ENCODE measurements around the gene NKIRAS2.

Gene NKIRAS2

GRCh38 chr17:42026857-42027589, 7.1 kb downstream of the NKIRAS2 start:
- TF ChIP-seq CREB1 (IDR thresholded peaks at IDR 0.05; ENCODE audit: low read depth) = no peak
- no peak for TF ChIP-seq ZBTB7A (IDR thresholded peaks at IDR 0.05; ENCODE audit: low read depth)
- TF ChIP-seq RAD21 (IDR thresholded peaks at IDR 0.05; ENCODE audit: low read depth) = no peak
- no peak for TF ChIP-seq REST (IDR thresholded peaks at IDR 0.05; ENCODE audit: low read depth)
- TF ChIP-seq TEAD4 (IDR thresholded peaks at IDR 0.05) = no peak
- TF ChIP-seq FOXM1 (IDR thresholded peaks at IDR 0.05; ENCODE audit: borderline replicate concordance, low read depth) = no peak
- no peak for TF ChIP-seq EGR1 (IDR thresholded peaks at IDR 0.05)
- TF ChIP-seq, protein P1, sequence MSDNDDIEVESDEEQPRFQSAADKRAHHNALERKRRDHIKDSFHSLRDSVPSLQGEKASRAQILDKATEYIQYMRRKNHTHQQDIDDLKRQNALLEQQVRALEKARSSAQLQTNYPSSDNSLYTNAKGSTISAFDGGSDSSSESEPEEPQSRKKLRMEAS (IDR thresholded peaks at IDR 0.05) = no peak

DNA sequence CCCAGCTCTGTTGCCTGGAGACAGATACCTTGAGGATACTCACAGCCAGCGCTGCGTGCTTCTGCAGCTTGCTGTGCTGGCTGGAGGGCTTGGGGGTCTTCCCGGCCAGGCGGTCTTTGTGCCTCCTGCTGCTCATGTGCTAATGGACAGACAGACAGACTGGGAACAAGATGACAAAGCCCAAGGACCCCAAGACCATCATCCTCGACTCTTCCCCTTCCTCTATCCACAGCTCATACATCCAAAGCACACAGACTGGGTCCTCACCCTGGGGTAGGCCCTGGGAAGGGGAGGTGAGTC, 7.7 kb downstream of the NKIRAS2 start:
- TF ChIP-seq FOXM1 (IDR thresholded peaks at IDR 0.05; ENCODE audit: borderline replicate concordance, low read depth) (no peak), TEAD4 (IDR thresholded peaks at IDR 0.05) (no peak), NFIC (IDR thresholded peaks at IDR 0.05) (no peak), CREB1 (IDR thresholded peaks at IDR 0.05; ENCODE audit: low read depth) (no peak), TCF12 (IDR thresholded peaks at IDR 0.05; ENCODE audit: low read depth) (no peak), EGR1 (IDR thresholded peaks at IDR 0.05) (no peak), REST (IDR thresholded peaks at IDR 0.05; ENCODE audit: low read depth) (no peak), RAD21 (IDR thresholded peaks at IDR 0.05; ENCODE audit: low read depth) (no peak), EP300 (IDR thresholded peaks at IDR 0.05; ENCODE audit: borderline replicate concordance) (no peak)
- TF ChIP-seq, protein P2, sequence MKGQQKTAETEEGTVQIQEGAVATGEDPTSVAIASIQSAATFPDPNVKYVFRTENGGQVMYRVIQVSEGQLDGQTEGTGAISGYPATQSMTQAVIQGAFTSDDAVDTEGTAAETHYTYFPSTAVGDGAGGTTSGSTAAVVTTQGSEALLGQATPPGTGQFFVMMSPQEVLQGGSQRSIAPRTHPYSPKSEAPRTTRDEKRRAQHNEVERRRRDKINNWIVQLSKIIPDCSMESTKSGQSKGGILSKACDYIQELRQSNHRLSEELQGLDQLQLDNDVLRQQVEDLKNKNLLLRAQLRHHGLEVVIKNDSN (IDR thresholded peaks at IDR 0.05) = no peak
- TF ChIP-seq, protein P1 (IDR thresholded peaks at IDR 0.05) = no peak

DNA sequence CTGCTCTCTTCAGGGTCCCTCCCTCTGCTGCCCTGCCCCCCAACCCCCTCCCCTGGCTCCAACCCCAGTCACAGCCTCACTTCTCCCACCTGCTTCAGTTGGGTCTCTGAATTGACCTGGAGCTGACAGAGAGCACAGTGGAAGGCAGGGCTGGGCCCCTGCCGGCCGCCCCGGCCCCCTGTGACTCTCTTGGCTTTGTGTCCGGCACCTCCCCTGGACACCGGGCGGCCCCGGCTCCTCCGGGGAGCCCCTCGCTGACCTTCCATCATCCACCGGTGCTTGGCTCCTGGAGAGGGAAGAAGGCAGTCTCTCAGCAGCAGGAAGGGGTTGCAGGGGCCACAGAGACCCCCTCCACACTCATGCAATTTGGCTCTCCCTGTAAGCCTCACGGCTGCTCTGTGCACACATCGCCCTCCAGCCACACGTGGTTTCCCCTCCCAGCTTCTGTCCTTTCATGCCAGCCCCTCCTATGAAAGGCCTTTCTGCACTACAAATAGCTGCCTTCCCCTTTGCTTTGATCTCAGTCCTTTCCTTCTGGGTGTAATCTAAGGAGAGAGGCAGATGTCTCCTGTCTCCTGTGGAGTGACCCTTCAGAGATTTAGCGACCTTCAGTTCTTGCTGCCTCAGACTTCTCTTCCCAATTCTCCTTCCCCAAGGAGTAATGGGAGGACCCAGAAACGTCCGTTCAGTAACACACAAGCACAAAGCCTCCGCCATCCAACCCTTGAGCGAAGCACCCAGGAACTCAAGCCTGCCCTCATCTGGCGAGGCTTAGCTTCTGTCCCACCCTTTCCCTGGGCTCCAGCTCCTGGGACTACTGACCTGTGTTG, 8.3 kb downstream of the NKIRAS2 start:
- TF ChIP-seq RAD21 (IDR thresholded peaks at IDR 0.05; ENCODE audit: low read depth) (no peak), TCF12 (IDR thresholded peaks at IDR 0.05; ENCODE audit: low read depth) (no peak), ZBTB7A (IDR thresholded peaks at IDR 0.05; ENCODE audit: low read depth) (0 out of 2 replicates have a peak, but pooled peaks have one; percentile 22), YY1 (IDR thresholded peaks at IDR 0.05; ENCODE audit: low read depth) (no peak)
- TF ChIP-seq, protein P1 (IDR thresholded peaks at IDR 0.05) = no peak

DNA sequence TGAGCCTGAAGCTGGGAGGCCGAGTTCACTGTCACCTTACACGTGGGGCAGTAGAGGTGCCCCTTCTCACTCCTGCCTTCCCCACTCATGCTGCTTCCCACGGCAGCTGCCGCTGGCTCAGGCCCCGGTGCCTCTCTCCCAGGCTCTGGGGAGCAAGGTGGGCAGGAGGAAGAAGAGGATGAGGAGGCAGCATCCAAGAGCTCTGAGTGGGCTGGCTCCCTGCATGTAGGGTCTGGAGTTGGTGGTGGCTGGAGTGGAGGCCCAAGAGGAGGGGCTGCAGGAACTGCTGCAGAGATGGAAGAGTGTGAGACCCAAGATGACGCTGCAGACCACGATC, 8.9 kb downstream of the NKIRAS2 start:
- TF ChIP-seq TCF12 (IDR thresholded peaks at IDR 0.05; ENCODE audit: low read depth) (no peak), CREB1 (IDR thresholded peaks at IDR 0.05; ENCODE audit: low read depth) (no peak), FOXM1 (IDR thresholded peaks at IDR 0.05; ENCODE audit: borderline replicate concordance, low read depth) (no peak), ZBTB7A (IDR thresholded peaks at IDR 0.05; ENCODE audit: low read depth) (no peak), NFIC (IDR thresholded peaks at IDR 0.05) (no peak), TEAD4 (IDR thresholded peaks at IDR 0.05) (no peak), TAF1 (IDR thresholded peaks at IDR 0.05; ENCODE audit: low read depth) (no peak), CEBPB (IDR thresholded peaks at IDR 0.05) (no peak), REST (IDR thresholded peaks at IDR 0.05; ENCODE audit: low read depth) (no peak), EGR1 (IDR thresholded peaks at IDR 0.05) (no peak)
- TF ChIP-seq, protein P2 (IDR thresholded peaks at IDR 0.05) = no peak
- TF ChIP-seq, protein P1 (IDR thresholded peaks at IDR 0.05) = no peak

Measured in Ishikawa (cell line).